Suprapubic skin (tissue), 4 donors: ENCODE results near the gene DPM2. TPM values are rescaled to one million over a fixed set of nuclear protein-coding genes. Genes with fewer than 3 reads are reported as not detected.

ENCODE experiments used
- DNase-seq, 2 donors: peaks; one replicate each; pipeline ENCODE4 v3.0.0-alpha.2; 2019; ENCODE audit warnings: low spot score in 2 of 2
- H3K27ac ChIP-seq: fragments of 200-600 bp; sonication (generic); one replicate; pipeline ENCODE4 v1.5.1; 2019
- H3K27me3 ChIP-seq: fragments of 200-600 bp; sonication (generic); one replicate; pipeline ENCODE4 v1.5.1; 2019
- H3K36me3 ChIP-seq: fragments of 200-600 bp; sonication (generic); one replicate; pipeline ENCODE4 v1.5.1; 2019
- H3K4me1 ChIP-seq: fragments of 200-600 bp; sonication (generic); one replicate; pipeline ENCODE4 v1.5.1; 2019
- H3K4me3 ChIP-seq: fragments of 200-600 bp; sonication (generic); one replicate; pipeline ENCODE4 v1.5.1; 2019; ENCODE audit warnings: mild to moderate bottlenecking
- H3K9me3 ChIP-seq: fragments of 200-600 bp; sonication (generic); one replicate; pipeline ENCODE4 v1.5.1; 2019
- CTCF ChIP-seq, 2 donors: fragments of 200-600 bp in 1 of 2; fragments of 450-650 bp in 1 of 2; sonication (generic) in 1 of 2; IDR thresholded peaks; one replicate each; pipeline ENCODE4 v1.5.1; 2016 to 2019; ENCODE audit warnings: antibody characterized with exemption in 2 of 2, mild to moderate bottlenecking in 1 of 2, moderate library complexity in 1 of 2
- EP300 ChIP-seq: sonication (generic); formaldehyde crosslinking; IDR thresholded peaks from one replicate; pipeline ENCODE4 v1.6.1; 2017; ENCODE audit warnings: antibody characterized with exemption
- POLR2A ChIP-seq, 2 donors: fragments of 450-650 bp; IDR thresholded peaks; one replicate each; pipeline ENCODE4 v1.6.1; 2017; ENCODE audit warnings: antibody characterized with exemption in 2 of 2, mild to moderate bottlenecking in 2 of 2, moderate library complexity in 2 of 2
- POLR2AphosphoS5 ChIP-seq, 3 donors: sonication (generic); formaldehyde crosslinking; IDR thresholded peaks; one replicate each; pipeline ENCODE4 v1.6.1; 2017; ENCODE audit warnings: antibody characterized with exemption in 3 of 3
- WGBS: methylation state at CpG from one replicate; pipeline ENCODE4 v1.1.5; 2018; 5-methylcytosine and 5-hydroxymethylcytosine counted together
- total RNA-seq, 4 donors: library from RNA; depleted of rRNA; stranded (reverse); fragments of >200 nt; gene quantifications; one replicate each; pipeline ENCODE4 v1.1.0, GENCODE V29; 2016

The DPM2 gene
- total RNA-seq, 4 donors from 2014 or later, result 19.4 to 39.7 (median 30.6) TPM

GRCh38 chr9:127909839-127910273, 27.8 kb downstream of the DPM2 start:
- H3K27ac ChIP-seq, result no peak overlapping the region
- no peak overlapping the region for H3K4me3 ChIP-seq
- no peaks in the 10 kb centered on the region for H3K27me3 ChIP-seq
- no peak for TF ChIP-seq POLR2A (IDR thresholded peaks at IDR 0.05)
- no peak for TF ChIP-seq CTCF (IDR thresholded peaks at IDR 0.05)
- TF ChIP-seq EP300, result no peak
- TF ChIP-seq POLR2AphosphoS5 (IDR thresholded peaks at IDR 0.05), result no peak
- WGBS, result 95% methylated on average over 4 of the region's 17 CpGs
- DNase-seq, result no peak
- H3K9me3 ChIP-seq, result no peaks in the 10 kb centered on the region
- H3K36me3 ChIP-seq, result peaks cover 19% of the 10 kb centered on the region
- H3K4me1 ChIP-seq, result peaks cover 36% of the 10 kb centered on the region

DNA sequence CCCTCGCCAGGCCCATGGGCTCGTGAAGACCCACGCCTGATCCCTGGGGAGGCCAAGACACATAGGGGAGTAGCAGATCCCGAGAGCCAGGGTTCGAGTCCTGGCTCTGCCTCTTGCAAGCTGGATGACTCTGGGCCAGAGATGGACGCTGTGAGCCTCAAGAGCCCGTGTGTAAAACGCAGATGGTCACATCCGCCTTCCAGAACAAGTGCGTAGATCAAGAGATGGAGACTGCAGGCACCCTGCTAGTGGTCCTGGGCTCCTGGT, 29.1 kb downstream of the DPM2 start:
- Histone ChIP-seq H3K27ac (no peak overlapping the region), H3K9me3 (no peaks in the 10 kb centered on the region), H3K4me3 (no peak overlapping the region), H3K36me3 (peaks cover 19% of the 10 kb centered on the region), H3K4me1 (peaks cover 48% of the 10 kb centered on the region), H3K27me3 (no peaks in the 10 kb centered on the region)
- no peak for DNase-seq
- 94% methylated on average over 9 of the region's 10 CpGs for WGBS
- no peak for TF ChIP-seq CTCF (IDR thresholded peaks at IDR 0.05)

- peaks cover 19% of the 10 kb centered on the region for H3K36me3 ChIP-seq
- 90% methylated on average over 32 of the region's 35 CpGs for WGBS
Measured at GRCh38 chr9:127907867-127908659, 29.6 kb downstream of the DPM2 start.

DNA sequence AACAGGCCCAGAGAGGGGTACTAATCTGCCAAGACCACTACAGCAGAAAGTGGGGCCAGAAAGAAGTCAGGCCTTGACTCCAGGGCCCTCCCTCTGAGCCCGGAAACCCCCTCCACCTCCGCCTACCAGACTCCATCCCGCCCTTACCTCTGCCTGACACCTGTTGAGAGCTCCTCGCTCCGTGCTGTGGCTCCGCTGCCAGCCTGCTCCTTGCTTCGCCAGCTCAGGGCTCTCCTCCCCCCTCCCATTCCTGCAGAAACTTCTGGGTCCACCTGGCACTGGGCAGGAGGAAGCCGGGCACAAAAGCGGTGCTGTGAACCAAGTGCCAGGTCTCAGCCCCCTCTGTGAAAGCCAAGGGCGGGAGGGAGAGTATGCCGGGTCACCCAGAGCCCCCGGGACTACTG, 31.9 kb downstream of the DPM2 start:
- H3K9me3 ChIP-seq, result no peaks in the 10 kb centered on the region
- peaks cover 50% of the 10 kb centered on the region for H3K4me1 ChIP-seq
- no peaks in the 10 kb centered on the region for H3K27me3 ChIP-seq
- no peak for DNase-seq
- TF ChIP-seq EP300, result no peak
- TF ChIP-seq POLR2A (IDR thresholded peaks at IDR 0.05), result no peak
- TF ChIP-seq POLR2AphosphoS5 (IDR thresholded peaks at IDR 0.05), result no peak
- no peak for TF ChIP-seq CTCF (IDR thresholded peaks at IDR 0.05)
- peak overlapping the region; percentile 81 for H3K27ac ChIP-seq
- peaks cover 3% of the 10 kb centered on the region for H3K36me3 ChIP-seq
- H3K4me3 ChIP-seq, result no peak overlapping the region
- 58% methylated on average over 12 of the region's 12 CpGs for WGBS

More at GRCh38 chr9:127907867-127908659, 29.6 kb downstream of the DPM2 start:
- Histone ChIP-seq H3K27ac (no peak overlapping the region), H3K4me1 (peaks cover 53% of the 10 kb centered on the region), H3K4me3 (no peak overlapping the region), H3K9me3 (no peaks in the 10 kb centered on the region), H3K27me3 (no peaks in the 10 kb centered on the region)
- TF ChIP-seq CTCF (IDR thresholded peaks at IDR 0.05) (no peak), POLR2AphosphoS5 (IDR thresholded peaks at IDR 0.05) (no peak), POLR2A (IDR thresholded peaks at IDR 0.05) (no peak), EP300 (no peak)
- DNase-seq, result no peak

DNA sequence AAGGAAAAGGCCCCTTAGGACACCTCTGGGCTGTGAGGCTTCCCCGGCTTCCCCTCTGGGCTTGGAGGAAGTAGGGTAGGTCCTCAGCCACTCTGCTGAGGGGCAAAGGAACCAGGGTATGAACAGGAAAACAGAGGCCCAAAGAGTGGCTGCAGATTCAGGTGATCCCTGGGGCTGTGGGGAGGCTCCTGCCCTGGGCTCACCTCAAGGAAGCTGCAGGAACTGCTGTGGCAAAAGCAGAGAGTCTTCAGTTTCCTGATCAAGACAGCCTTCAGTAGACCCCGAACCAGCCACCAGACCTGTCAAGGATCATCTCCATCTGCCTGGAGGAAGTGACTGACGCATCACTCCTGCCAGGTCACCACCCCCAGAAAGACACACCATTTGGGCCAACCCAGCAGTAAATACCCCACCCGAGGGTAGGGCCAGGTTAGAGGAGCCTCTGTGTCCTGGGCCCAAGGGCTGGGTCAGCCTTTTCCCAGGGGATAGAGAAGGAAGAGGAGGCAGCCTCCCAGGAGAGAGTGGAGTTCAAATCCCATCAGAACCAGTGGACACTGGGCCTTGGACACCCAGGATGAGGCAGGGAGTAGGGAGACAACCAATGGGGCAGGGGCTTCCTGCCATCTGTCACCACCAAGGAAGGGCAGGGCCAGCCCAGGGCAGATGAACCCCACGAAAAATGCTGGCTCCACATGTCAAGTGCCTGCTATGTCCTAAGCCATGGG, 32.5 kb downstream of the DPM2 start:
- Histone ChIP-seq H3K4me1 (peaks cover 45% of the 10 kb centered on the region), H3K9me3 (no peaks in the 10 kb centered on the region), H3K27me3 (no peaks in the 10 kb centered on the region), H3K27ac (peak overlapping the region; percentile 81), H3K4me3 (peak overlapping the region; percentile 19), H3K36me3 (peaks cover 3% of the 10 kb centered on the region)
- TF ChIP-seq EP300 (no peak), CTCF (IDR thresholded peaks at IDR 0.05) (peak in 1 of 2 donors; percentile 5)
- 48% methylated on average over 5 of the region's 5 CpGs for WGBS
- no peak for DNase-seq
